Endometrial microvascular endothelial cells (primary cell): Measurements from ENCODE around the gene AMN1. TPM values are rescaled to one million over a fixed set of nuclear protein-coding genes. Genes with fewer than 3 reads are reported as not detected.

Experiments
- in situ Hi-C: cut with HindIII; loops from 2 replicates; pipeline ENCODE4 v1.10.0; 2017; ENCODE audit warnings: low sequenced_read_pairs, low pct_unique_long_range_greater_than_20kb; ENCODE audit errors: inconsistent ontology term
- total RNA-seq: library from RNA; depleted of rRNA; stranded (reverse); fragments of >200 nt; gene quantifications from one replicate; pipeline ENCODE4 v1.2.3, GENCODE V29; 2015; ENCODE audit errors: inconsistent ontology term

The AMN1 gene
- total RNA-seq, 1 donor from 2014 or later: 8.5 TPM

- in situ Hi-C loops: no loop called here
Observed at GRCh38 chr12:31650918-31651317, 77.9 kb downstream of the AMN1 start.

DNA sequence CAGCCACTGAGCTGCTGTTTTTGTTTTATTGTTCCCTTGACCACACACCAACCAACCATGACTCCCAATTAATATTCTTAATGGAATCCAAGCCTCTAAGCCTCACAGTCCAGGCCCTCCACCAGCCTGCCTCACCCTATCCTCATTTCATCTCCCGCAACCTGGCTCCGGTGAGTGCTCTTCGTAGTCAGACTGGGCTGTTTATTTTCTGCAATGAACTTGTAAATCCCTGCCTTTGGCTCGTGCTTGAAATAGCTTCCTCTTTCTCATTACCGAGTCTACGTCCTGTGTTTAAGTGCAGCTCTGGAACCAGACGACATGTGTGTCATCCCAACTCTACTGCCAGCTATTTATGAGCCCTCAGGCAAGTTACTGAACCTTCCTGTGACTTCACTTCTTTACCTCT lies 81.7 kb downstream of the AMN1 start:
- in situ Hi-C loops: no loop called here

DNA sequence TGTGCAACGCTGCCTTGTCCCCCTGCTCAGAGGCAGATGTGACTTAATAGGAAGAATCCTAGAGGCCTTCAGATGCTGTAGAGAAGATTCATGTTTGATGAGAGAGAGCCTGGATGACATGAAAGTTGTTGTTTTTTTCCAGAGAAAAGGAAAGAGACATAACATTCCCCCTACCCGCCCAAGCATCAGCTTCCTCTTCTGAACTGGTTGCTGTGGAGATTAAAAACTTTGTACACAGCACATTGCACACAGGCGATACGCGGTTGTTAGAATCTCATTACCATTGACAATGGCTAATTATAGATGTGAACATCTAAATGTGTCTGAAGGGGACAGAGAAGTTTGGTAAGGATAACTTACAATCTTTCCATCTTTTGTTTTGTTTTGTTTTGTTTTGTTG lies 82.9 kb downstream of the AMN1 start:
- in situ Hi-C loops: no loop called here

DNA sequence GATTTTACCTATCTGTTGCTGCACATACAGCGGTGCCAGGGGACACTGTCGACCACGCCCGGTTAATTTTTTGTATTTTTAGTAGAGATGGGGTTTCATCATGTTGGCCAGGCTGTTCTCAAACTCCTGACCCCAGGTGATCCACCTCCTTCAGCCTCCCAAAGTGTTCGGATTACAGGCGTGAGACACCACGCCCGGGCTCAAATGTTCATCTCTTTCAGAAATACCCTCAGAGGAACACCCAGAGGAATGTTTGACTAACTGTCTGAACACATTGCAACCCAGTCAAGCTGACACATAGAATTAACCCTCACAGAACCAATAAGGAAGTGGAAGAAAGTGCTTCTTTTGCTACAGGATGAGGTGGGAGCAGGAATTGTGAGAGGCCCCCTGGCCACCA lies 84.3 kb downstream of the AMN1 start:
- in situ Hi-C loops: no loop called here

- in situ Hi-C loops: no loop called here
Observed at GRCh38 chr12:31641509-31642090, 87.2 kb downstream of the AMN1 start.

DNA sequence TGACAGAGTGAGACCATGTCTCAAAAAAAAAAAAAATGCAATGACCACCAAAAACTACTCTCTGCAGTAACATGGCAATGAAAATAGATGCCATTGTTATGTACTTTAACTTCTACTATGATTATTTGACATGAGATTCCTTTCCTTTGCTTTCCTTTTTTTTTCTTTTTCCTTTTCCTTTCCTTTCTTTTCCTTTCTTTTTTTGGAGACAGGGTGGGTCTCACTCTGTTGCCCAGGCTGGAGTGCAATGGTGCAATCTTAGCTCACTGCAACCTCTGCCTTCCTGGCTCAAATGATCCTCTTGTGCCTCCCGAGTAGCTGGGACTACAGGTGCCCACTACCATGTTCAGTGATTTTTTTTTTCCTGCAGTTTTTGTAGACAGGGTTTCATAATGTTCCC lies 94.2 kb downstream of the AMN1 start:
- in situ Hi-C loops: no loop called here

- in situ Hi-C loops: no loop called here
Observed at GRCh38 chr12:31633464-31633863, 95.4 kb downstream of the AMN1 start.

- in situ Hi-C loops: no loop called here
Observed at GRCh38 chr12:31631809-31632208, 97.0 kb downstream of the AMN1 start.

- in situ Hi-C loops: no loop called here
Observed at GRCh38 chr12:31631023-31631724, 97.6 kb downstream of the AMN1 start.

GRCh38 chr12:31629756-31630732 lies 98.8 kb downstream of the AMN1 start:
- in situ Hi-C loops: no loop called here

- in situ Hi-C loops: no loop called here
Observed at GRCh38 chr12:31627456-31628054, 101.3 kb downstream of the AMN1 start.

- in situ Hi-C loops: no loop called here
Observed at GRCh38 chr12:31626270-31626995, 102.4 kb downstream of the AMN1 start.

GRCh38 chr12:31622038-31622437 lies 106.8 kb downstream of the AMN1 start:
- in situ Hi-C loops: no loop called here

Other genes starting within 250 kb of the AMN1 start
- 16.4 TPM for gene DENND5B, start 137.9 kb downstream of the AMN1 start, total RNA-seq
- 4.4 TPM for gene ETFBKMT, start 69.3 kb downstream of the AMN1 start, total RNA-seq
- gene RESF1, start 230.4 kb upstream of the AMN1 start, total RNA-seq: 113 TPM